ENCODE results near the gene HASPIN. TPM values are rescaled to one million over a fixed set of nuclear protein-coding genes. Genes with fewer than 3 reads are reported as not detected.

HASPIN gene
- total RNA-seq, 2 donors from 2014 or later = 1.0 to 3.9 TPM

DNA sequence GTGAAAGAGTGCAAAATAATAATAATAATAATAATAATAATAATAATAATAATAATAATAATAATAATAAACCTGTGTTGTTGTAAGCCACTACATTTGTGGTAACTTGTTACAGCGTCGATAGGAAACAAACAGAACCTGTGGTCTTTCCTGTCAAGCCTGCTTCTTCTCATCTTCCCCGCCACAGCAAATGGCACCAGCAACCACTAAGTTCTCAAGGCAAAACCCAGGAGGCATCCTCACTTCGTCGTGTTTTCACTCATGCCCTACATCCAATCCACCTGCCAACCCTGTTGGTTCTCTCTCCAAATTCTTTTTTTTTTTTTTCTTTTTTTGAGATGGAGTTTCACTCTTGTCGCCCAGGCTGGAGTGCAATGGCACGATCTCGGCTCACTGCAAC is 43.1 kb downstream of the HASPIN start:
- intact Hi-C loops (cut with DNase I) = no loop called here
- no peaks in the 10 kb centered on the region for H3K4me1 ChIP-seq (replicated peaks)
- no peaks in the 10 kb centered on the region for H3K9me3 ChIP-seq
- 89% methylated on average over 8 of the region's 8 CpGs for WGBS
- H3K27ac ChIP-seq = no peak overlapping the region
- no peaks in the 10 kb centered on the region for H3K36me3 ChIP-seq
- TF ChIP-seq POLR2A (IDR thresholded peaks at IDR 0.05) (no peak), POLR2AphosphoS5 (IDR thresholded peaks at IDR 0.05) (no peak)
- TF ChIP-seq, protein P1, sequence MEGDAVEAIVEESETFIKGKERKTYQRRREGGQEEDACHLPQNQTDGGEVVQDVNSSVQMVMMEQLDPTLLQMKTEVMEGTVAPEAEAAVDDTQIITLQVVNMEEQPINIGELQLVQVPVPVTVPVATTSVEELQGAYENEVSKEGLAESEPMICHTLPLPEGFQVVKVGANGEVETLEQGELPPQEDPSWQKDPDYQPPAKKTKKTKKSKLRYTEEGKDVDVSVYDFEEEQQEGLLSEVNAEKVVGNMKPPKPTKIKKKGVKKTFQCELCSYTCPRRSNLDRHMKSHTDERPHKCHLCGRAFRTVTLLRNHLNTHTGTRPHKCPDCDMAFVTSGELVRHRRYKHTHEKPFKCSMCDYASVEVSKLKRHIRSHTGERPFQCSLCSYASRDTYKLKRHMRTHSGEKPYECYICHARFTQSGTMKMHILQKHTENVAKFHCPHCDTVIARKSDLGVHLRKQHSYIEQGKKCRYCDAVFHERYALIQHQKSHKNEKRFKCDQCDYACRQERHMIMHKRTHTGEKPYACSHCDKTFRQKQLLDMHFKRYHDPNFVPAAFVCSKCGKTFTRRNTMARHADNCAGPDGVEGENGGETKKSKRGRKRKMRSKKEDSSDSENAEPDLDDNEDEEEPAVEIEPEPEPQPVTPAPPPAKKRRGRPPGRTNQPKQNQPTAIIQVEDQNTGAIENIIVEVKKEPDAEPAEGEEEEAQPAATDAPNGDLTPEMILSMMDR (IDR thresholded peaks at IDR 0.05) = no peak
- no peak overlapping the region for H3K4me3 ChIP-seq
- H3K27me3 ChIP-seq (replicated peaks; ENCODE audit: insufficient read depth) = no peaks in the 10 kb centered on the region
- no peak for DNase-seq (ENCODE audit: low spot score)

DNA sequence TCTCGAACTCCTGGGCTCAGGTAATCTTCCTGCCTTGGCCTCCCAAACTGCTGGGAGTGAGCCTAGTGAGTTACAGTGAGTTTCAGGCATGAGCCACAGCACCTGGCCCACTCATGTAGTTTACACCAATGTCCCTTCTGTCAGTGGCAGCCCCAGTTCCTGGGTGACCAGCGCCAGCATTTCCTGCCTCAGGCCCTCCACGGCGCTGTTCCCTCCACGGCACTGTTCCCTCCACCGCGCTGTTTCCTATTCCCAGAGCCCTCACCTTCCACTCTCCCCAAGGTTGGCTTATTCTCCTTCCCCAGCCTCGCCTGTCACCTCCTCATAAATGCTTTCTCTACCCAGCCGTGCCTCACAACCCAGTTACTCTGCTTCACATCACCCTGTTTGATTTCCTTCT is 44.6 kb downstream of the HASPIN start:
- intact Hi-C loops (cut with DNase I) = no loop called here
- TF ChIP-seq, protein P1 (IDR thresholded peaks at IDR 0.05) = no peak
- no peak for TF ChIP-seq POLR2AphosphoS5 (IDR thresholded peaks at IDR 0.05)
- TF ChIP-seq POLR2A (IDR thresholded peaks at IDR 0.05) = no peak
- Histone ChIP-seq H3K4me1 (replicated peaks) (no peaks in the 10 kb centered on the region), H3K4me3 (no peak overlapping the region), H3K27me3 (replicated peaks; ENCODE audit: insufficient read depth) (no peaks in the 10 kb centered on the region), H3K9me3 (no peaks in the 10 kb centered on the region), H3K36me3 (no peaks in the 10 kb centered on the region), H3K27ac (no peak overlapping the region)
- DNase-seq (ENCODE audit: low spot score) = no peak
- 88% methylated on average over 9 of the region's 9 CpGs for WGBS

GRCh38 chr17:3768769-3769168 is 45.1 kb downstream of the HASPIN start:
- DNase-seq (ENCODE audit: low spot score) = no peak
- 48% methylated on average over 8 of the region's 8 CpGs for WGBS
- intact Hi-C loops (cut with DNase I) = no loop called here
- no peaks in the 10 kb centered on the region for H3K27me3 ChIP-seq (replicated peaks; ENCODE audit: insufficient read depth)
- no peak overlapping the region for H3K27ac ChIP-seq
- H3K4me3 ChIP-seq = no peak overlapping the region
- no peaks in the 10 kb centered on the region for H3K36me3 ChIP-seq
- H3K9me3 ChIP-seq = no peaks in the 10 kb centered on the region
- TF ChIP-seq POLR2AphosphoS5 (IDR thresholded peaks at IDR 0.05) (no peak), POLR2A (IDR thresholded peaks at IDR 0.05) (no peak)
- TF ChIP-seq, protein P1 (IDR thresholded peaks at IDR 0.05) = no peak
- H3K4me1 ChIP-seq (replicated peaks) = no peaks in the 10 kb centered on the region

GRCh38 chr17:3770466-3770865 is 46.8 kb downstream of the HASPIN start:
- intact Hi-C loops (cut with DNase I) = no loop called here
- WGBS = 74% methylated on average over 8 of the region's 8 CpGs
- no peak for DNase-seq (ENCODE audit: low spot score)
- no peaks in the 10 kb centered on the region for H3K9me3 ChIP-seq
- no peak overlapping the region for H3K27ac ChIP-seq
- H3K27me3 ChIP-seq (replicated peaks; ENCODE audit: insufficient read depth) = no peaks in the 10 kb centered on the region
- no peak overlapping the region for H3K4me3 ChIP-seq
- no peaks in the 10 kb centered on the region for H3K36me3 ChIP-seq
- no peaks in the 10 kb centered on the region for H3K4me1 ChIP-seq (replicated peaks)
- TF ChIP-seq, protein P1 (IDR thresholded peaks at IDR 0.05) = no peak
- TF ChIP-seq POLR2A (IDR thresholded peaks at IDR 0.05) = no peak
- no peak for TF ChIP-seq POLR2AphosphoS5 (IDR thresholded peaks at IDR 0.05)

GRCh38 chr17:3771140-3771539 is 47.4 kb downstream of the HASPIN start:
- Histone ChIP-seq H3K36me3 (no peaks in the 10 kb centered on the region), H3K4me1 (replicated peaks) (no peaks in the 10 kb centered on the region), H3K27ac (no peak overlapping the region), H3K27me3 (replicated peaks; ENCODE audit: insufficient read depth) (no peaks in the 10 kb centered on the region), H3K9me3 (no peaks in the 10 kb centered on the region), H3K4me3 (no peak overlapping the region)
- TF ChIP-seq POLR2AphosphoS5 (IDR thresholded peaks at IDR 0.05) (no peak), POLR2A (IDR thresholded peaks at IDR 0.05) (no peak)
- TF ChIP-seq, protein P1 (IDR thresholded peaks at IDR 0.05) = no peak
- intact Hi-C loops (cut with DNase I) = no loop called here
- WGBS = 73% methylated on average over 16 of the region's 16 CpGs
- no peak for DNase-seq (ENCODE audit: low spot score)

Data from prostate gland (tissue), 2 donors.